ENCODE data around the gene FN1.
"Not testable (repeated sequence)": the region's sequence is repeated elsewhere in the genome, so short reads cannot be mapped to it uniquely, and the experiment has no call there.

The FN1 gene

DNA sequence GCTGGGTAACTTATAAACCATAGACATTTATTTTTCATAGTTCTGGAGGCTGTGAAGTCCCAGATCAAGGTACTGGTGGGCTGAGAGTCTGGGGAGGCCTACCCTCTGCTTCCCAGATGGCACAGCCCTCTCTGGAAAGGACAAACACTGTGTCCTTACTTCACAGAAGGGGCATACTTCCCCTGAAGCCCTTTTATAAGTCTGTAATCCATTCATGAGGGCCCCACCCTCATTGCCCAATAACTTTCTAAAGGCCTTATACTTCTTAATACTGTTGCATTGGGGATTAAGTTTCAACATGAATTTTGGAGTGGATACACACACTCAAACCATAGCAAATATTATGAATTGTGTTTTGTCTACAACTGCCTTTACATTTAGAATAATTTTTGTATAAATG is 88.0 kb downstream of the FN1 start:
- DNase-seq (ENCODE audit: low spot score) (no peak), FAIRE-seq (no peak)

DNA sequence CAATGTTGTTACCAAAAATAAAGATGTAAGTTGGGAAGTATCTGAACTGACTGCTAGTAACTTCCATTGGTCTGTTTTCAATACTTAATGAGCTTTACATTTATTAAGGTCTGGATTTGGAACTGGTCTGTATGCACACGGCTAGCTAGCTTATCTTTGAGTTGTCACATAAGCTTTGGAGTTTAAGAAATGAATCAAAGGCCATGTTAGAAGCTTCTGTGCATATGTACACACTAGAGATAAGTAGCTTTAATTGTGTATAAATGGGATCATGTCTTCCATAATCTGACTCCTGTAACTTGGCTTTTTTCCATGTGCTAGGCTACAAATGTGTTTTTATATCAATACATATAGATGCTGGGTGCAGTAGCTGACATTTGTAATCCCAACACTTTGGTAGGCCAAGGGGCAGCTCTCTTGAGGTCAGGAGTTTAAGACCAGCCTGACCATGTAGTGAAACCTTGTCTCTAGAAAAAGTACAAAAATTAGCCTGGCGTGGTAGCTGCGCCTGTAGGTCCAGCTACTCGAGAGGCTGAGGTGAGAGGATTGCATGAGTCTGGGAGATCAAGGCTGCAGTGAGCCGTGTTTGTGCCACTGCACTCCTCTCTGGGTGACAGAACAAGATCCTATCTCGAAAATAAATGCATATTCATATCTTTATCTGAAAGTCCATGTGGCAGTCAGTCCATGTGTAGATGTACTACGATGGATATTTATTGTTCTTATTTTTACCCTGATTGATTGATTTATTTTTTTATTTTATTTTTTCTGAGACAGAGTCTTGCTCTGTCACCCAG is 96.8 kb downstream of the FN1 start:
- DNase-seq (ENCODE audit: low spot score) (no peak), FAIRE-seq (no peak)

DNA sequence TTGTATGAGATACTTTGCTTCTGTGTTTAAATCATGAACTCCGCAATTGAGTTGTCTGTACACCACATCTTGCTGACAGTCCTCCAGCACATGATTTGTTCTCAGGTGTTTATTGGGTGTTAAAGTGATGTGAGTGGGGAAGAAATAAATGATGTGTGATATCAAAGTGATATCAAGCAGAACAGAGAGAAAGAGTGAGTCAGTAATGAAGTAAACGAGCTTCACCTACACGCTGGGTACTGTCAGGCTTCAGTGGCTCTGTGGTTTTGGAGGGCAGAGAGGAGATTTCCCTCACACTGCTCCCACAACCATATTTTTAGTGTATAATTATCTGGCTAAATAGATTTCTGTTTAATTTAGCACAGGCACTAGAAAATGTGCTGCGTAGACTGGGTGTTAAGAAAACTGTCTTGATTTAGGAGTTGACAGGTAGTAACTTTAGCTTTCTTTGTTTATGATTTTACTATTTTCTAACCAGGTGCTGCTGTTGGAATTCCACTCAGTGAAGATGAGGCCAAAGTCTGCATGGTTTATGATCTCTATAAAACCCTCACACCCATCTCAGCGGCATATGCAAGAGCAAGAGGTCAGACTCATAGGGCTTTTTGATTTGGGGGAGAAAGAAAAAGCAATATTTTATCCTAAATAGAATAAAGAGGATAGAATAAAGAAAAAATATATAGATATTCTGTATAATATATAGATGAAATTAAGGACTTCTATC is 102.8 kb downstream of the FN1 start:
- DNase-seq (ENCODE audit: low spot score) (peak; percentile 87), FAIRE-seq (peak; percentile 99)

GRCh38 chr2:215328066-215328465 is 107.8 kb downstream of the FN1 start:
- DNase-seq (ENCODE audit: low spot score) (no peak), FAIRE-seq (no peak)

DNA sequence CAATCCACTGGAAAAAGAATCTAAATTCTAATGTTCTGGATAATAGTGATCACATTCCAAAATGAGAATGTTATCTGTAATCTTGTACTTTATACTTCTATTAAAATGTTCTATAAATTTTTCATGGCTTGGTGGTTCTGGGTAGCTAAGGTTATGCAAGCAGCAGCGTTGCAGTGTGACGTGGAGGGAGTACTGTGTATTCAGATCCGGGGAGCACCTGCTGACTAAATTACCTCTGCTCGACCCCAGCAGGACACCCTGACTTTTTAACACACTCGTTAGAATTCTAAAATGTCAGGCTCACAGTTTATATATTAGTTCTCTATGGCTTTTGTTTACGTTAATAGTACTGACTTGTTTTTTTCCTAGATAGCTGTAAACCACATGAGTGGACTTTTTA is 111.1 kb downstream of the FN1 start:
- FAIRE-seq = no peak
- no peak for DNase-seq (ENCODE audit: low spot score)

GRCh38 chr2:215320679-215321078 is 115.2 kb downstream of the FN1 start:
- DNase-seq (ENCODE audit: low spot score) = no peak
- FAIRE-seq = no peak

- no peak for FAIRE-seq
- no peak for DNase-seq (ENCODE audit: low spot score)
Measured at GRCh38 chr2:215320102-215320501, 115.8 kb downstream of the FN1 start.

- FAIRE-seq (no peak), DNase-seq (ENCODE audit: low spot score) (no peak)
Measured at GRCh38 chr2:215319500-215319899, 116.4 kb downstream of the FN1 start.

GRCh38 chr2:215316336-215316735 is 119.5 kb downstream of the FN1 start:
- DNase-seq (ENCODE audit: low spot score) (no peak), FAIRE-seq (no peak)

GRCh38 chr2:215315301-215315700 is 120.6 kb downstream of the FN1 start:
- no peak for FAIRE-seq
- no peak for DNase-seq (ENCODE audit: low spot score)

DNA sequence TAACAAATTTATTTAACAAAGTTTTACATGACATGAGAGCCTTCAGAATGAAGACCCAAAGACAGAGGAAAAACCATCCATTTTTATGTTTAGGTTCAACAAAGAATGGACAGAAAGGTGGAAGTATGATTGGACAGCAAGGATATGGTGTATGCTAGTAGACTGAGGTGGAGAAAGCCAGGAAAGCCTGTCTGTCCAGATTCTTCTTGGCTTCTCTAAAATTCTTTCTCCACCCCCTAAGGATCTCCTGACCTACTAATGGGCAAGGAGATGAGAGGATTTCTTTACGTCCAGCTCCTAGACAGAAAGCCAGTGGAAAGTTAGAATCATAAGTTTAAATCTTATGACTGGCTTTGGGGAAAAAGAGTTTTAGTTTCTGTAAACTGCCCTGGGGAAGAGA is 121.0 kb downstream of the FN1 start:
- no peak for DNase-seq (ENCODE audit: low spot score)
- FAIRE-seq = no peak

DNA sequence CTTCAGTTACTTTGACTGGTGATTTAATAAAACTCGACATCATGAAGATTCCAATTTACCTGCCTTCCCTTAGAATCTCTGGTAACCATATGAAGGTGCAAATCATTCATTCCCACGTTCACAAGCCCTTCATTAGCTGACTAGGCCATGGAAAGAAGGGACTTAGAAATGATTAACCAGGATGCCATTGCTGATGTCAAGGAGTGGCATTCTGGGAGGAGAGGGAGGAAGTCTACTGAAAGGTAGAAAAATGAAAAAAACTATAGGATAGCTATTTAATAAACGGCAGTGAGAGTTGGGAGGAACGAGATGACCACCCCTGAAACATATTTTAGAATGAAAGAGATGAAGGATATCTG is 122.6 kb downstream of the FN1 start:
- FAIRE-seq = no peak
- peak; percentile 22 for DNase-seq (ENCODE audit: low spot score)

GRCh38 chr2:215311625-215312396 is 124.1 kb downstream of the FN1 start, which contains the start of gene ATIC:
Gene ATIC, plus strand, starts transcription at chr2:215312059. Its CDS starts 84 bp downstream, at chr2:215312143.
- peak; percentile 64 for FAIRE-seq
- peak; percentile 89 for DNase-seq (ENCODE audit: low spot score)

GRCh38 chr2:215311259-215311624 is 124.6 kb downstream of the FN1 start:
- FAIRE-seq; DNase-seq (ENCODE audit: low spot score): not testable (repeated sequence)
